ENCODE data around the gene SLC25A2.

The SLC25A2 gene

GRCh38 chr5:141313711-141314110 lies 9.9 kb upstream of the SLC25A2 start:
- no peak for DNase-seq (ENCODE audit: low read depth)

DNA sequence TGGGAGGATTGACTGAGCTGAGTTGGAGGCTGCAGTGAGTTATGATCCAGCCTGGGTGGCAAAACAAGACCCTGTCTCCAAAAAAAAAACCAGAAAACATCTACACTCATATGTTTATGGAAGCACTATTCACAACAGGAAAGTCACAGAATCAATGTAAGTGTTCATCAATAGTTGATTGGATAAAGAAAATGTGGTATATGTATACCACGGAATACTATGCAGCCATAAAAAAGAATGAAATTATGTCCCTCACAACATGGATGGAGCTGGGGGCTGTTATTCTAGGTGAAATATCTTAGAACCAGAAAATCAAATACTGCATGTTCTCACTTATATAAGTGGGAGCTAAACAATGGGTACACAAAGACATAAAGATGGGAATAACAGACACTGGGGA lies 2.8 kb upstream of the SLC25A2 start:
- no peak for DNase-seq (ENCODE audit: low read depth)

GRCh38 chr5:141298376-141298775 lies 5.5 kb downstream of the SLC25A2 start:
- no peak for DNase-seq (ENCODE audit: low read depth)

DNA sequence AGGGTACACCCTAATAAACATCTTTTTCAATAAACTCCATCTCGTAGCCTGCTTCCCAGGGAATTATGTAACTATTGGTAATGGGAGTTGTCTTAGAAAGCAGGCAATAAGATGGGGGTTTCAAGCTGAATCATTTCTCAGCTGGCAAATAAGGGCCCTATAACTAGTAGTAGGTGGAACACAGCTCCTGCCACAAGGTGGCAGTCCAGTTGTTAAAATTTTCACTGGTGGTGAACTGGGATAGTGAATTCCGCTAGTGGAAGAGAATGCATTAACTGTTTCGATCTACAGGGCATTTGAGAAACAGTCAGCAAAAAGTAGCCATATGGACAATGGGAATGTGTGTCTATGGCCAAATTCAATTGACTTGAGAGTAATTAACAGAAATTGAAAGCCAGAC lies 30.9 kb downstream of the SLC25A2 start:
- DNase-seq (ENCODE audit: low read depth) = no peak

DNA sequence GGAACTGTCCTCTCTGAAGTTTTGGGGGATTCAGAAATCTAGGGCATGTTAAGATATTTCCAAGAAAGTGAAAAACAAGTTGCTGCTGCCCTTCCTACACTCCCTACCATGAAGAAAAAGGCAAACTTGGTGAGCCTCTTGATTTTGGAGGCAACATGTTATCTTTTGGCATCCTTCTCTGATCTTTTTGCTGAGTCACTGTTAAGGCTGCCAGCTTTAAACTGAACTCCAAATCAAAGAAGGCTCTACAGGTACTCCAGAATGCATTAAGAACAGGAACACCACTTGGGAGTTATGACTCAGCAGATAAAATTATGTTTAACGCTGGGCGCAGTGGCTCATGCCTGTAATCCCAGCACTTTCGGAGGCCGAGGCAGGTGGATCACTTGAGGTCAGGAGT lies 34.7 kb downstream of the SLC25A2 start:
- no peak for DNase-seq (ENCODE audit: low read depth)

DNA sequence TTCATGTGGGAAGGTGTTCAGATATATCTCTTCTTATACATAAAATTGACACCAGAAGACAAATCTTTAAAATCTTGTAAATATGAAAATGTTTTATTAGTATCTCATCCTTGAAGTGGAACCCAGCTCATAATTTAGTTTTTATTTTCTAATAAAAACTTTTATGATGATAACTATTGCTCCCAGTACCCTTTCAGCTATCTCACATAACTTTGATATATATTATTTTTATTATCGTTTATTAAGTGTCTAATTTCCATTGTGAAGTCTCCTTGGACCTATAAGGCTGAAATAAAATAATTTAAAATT lies 42.7 kb downstream of the SLC25A2 start:
- no peak for DNase-seq (ENCODE audit: low read depth)

- peak; percentile 27 for DNase-seq (ENCODE audit: low read depth)
These were observed 43.2 kb downstream of the SLC25A2 start for GRCh38 chr5:141260458-141261237.

DNA sequence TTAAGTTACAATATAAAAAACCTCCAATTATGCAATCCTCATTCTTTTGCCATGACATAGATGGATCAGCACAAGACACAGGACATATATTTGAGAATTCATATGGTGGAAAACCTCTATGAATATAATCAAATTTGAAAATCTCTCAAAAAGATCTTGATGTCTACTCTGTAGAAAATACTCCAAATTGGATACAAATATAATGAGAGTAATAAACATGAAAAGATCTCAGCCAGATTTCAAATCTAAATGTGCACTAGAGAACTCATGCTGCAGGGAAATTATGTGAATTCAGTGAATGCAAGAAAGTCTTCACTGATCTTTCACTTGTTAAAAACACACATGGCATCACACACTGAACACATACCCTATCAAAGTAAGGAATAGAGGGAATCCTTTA lies 44.9 kb downstream of the SLC25A2 start:
- DNase-seq (ENCODE audit: low read depth) = no peak

- no peak for DNase-seq (ENCODE audit: low read depth)
These were observed 45.4 kb downstream of the SLC25A2 start for GRCh38 chr5:141258464-141258863.
